Measurements from ENCODE around the gene SAT2.
A peak's percentile ranks its signal among the peaks of the same experiment; 100 is the strongest.

The SAT2 gene

DNA sequence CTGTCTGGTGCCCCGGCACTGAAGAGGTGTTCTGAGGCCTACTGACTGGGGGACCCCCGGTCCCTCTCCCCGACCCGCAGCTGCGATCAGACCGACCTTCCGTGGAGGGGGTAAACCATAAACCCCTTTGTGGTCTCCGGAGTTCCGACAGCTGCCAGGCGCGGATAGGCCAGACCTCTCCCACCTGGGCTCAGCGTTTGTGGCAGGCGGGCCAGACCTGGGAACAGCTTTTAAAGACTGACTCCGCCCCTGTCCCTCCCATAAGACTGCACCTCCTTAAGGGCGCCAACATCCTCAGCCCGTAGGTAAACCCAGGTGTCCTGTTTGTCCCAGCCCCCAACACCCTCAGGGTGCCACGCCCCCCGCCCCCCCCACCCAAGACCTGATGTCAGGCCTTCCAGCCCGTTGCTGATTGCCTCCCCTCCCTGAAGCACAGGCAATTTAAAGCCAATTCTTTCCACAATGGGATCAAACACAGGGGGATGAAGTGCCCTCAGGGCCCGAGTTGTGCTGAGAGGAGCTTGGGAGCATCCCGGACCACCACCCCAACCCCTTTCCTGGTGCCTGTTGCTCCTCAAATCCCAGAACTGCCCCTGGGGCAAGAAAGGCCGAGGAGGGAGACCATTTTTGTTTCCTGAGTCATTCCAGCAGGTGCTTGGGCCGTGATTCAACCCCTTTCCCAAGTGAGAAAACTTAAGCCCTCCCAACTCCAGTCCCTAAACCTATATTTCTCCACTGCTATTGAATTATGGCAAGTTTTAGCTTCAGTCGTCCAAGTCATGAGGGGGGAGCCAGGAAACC, 37.5 kb downstream of the SAT2 start, which contains the start of gene SOX15:
Gene SOX15, minus strand, starts transcription at position 204 of the 801 bp plus-strand sequence. CDS start 418 bp downstream, outside the sequence.
- peak; percentile 44 for DNase-seq

DNA sequence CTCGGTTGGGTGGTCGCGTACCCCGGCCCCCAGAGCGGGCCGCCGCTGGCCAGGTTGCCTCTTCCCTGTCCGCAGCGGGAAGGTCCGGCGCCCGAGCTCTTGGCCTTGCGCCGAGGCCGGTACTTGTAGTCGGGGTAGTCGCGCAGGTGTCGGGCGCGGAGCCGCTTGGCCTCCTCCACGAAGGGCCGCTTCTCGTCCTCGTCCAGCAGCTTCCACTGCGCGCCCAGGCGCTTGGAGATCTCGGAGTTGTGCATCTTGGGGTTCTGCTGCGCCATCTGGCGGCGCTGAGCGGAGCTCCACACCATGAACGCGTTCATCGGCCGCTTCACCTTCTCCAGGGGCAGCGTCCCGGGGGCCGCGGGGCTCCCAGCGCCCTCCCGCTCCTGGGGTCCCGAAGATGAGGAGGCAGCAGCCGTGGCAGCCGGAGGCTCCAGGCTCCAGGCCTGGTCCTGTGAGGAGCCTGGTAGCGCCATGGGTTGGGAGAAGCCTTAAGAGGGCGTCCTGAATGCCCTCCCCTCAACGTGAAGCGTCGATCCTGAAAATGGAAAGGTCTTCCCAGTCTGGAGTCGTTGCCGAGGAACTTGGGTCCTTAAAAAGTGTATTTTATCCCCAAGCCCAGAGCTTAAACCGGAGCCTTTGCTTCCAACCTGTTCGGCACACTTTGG, 38.3 kb downstream of the SAT2 start:
- DNase-seq = peak; percentile 88

DNA sequence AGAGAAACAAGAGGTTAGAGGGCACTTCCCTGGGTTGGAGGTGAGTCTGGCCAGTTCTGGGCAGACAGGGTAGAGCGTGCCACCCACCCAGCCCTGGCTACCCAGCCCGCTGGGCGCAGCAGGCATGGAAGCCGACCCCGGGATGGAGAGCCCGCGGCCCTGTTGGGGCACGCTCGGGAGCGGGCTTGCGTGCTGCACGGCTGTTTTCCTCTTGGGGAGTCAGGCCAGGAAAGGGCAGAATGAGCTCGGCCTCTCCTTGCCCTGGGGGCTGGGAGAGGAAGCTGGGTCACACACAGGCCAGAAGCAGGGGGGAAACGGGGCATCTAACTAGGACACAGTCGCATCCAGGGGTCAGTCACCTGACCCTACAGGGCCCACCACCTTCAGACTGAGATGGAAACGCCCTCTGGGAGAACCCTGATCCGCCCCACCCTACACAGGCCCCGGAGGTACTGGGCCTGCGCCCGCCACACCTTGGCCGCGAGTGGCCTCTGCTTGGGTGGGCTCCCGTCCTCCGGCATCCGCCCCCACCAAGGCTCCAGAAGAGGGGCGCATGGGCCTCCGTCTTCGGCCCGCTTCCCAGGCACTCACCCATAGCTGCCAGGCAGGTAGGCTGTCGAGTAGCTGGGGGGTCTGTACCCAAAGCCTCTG, 38.9 kb downstream of the SAT2 start:
- peak; percentile 29 for DNase-seq

DNA sequence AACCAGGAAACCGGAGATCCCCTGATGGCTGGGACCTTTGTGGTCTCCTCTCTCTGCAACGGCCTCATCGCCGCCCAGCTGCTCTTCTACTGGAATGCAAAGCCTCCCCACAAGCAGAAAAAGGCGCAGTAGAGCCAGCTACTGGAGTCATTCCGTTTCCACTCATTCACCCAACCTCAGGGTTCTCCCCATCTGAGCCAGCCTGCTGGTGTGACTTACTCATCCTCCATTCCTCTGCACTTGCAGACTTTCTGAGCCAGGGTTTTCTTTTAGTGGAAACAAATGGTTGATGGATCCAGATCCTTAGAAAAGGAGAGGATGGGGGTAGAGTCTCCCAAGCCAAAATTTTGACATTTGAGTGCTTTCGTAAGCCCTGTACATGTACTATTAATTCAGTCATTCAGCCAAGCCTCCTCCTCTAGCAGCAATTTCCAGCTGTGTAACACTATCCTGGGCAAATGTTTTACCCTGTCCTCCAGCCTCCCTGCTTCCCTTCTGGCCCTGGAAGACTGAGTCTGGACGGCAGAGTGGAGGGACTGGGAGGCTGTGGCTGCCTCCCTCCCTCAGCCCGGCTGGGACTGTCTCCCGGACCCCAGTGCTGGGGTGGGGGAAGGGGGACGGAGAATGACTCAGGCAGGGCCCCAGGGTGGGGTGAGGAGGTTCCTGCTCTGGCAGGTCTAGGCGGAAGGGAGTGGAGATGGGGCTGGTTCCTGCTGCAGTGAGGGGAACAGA, 40.0 kb downstream of the SAT2 start:
- DNase-seq = peak; percentile 51

DNA sequence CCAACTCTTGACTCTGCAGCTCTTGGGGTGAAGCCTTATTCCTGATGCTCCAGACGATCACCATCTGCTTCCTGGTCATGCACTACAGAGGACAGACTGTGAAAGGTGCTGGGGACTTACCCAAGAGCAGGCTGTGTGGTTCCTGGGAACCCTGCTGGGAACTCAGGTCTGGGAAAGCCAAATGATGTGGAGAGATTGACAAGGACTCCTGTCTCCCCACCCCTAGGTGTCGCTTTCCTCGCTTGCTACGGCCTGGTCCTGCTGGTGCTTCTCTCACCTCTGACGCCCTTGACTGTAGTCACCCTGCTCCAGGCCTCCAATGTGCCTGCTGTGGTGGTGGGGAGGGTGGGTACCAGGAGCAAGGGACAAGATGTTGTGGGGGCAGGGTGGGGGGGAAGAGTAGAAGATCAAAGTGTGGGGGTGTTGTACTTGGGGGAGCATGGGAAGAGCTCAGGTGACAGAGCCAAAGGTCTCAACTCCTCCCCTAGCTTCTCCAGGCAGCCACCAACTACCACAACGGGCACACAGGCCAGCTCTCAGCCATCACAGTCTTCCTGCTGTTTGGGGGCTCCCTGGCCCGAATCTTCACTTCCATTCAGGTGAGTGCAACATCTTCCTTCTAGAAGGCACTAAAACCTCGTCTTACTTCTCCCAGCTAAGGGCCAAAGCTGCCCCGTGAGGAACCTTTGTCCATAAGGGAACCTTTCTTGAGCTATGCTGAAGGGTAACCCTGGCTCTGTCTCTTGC, 40.8 kb downstream of the SAT2 start:
- DNase-seq = no peak

DNA sequence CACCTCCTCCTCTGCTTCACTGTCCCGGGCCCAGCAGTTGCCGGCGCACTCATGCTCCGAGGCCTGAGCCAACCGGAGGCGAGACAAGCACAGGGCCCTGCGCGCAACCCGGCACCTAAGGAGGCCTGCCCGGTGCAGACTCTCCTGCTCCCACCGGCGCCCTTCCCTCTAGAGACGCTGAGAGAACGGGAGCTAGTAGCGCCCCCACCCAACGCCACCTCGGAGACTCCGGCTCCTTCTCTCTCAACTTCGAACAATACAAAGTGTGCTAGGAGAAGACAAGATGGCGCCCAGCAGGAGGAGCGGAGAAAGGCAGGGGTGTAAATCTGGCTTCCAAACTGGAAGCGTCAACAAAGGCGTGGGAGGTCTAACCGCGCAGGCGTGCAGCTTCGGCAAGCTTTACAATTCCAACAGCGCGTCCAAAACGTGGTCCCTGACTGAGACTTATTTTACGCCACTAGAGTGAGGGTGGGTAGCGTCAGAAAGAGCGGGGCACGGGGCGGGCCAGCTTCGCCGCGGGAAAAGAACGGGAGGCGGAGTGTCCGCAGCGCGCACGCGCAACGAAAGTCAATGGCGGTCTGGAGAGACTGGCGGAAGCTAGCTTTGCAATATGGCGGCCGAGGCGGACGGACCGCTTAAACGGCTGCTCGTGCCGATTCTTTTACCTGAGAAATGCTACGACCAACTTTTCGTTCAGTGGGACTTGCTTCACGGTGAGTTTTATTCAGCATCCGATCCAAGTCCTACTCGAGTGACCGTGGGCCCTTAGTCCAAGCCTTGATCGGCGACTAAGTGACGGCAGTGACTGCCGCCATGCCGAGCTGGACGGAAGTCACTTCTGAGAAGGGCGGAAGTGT, 44.1 kb downstream of the SAT2 start, which contains the start of gene MPDU1:
Gene MPDU1, plus strand, starts transcription at position 600 of the 857 bp plus-strand sequence. Its CDS starts 11 bp downstream, at position 611.
- peak; percentile 99 for DNase-seq

DNA sequence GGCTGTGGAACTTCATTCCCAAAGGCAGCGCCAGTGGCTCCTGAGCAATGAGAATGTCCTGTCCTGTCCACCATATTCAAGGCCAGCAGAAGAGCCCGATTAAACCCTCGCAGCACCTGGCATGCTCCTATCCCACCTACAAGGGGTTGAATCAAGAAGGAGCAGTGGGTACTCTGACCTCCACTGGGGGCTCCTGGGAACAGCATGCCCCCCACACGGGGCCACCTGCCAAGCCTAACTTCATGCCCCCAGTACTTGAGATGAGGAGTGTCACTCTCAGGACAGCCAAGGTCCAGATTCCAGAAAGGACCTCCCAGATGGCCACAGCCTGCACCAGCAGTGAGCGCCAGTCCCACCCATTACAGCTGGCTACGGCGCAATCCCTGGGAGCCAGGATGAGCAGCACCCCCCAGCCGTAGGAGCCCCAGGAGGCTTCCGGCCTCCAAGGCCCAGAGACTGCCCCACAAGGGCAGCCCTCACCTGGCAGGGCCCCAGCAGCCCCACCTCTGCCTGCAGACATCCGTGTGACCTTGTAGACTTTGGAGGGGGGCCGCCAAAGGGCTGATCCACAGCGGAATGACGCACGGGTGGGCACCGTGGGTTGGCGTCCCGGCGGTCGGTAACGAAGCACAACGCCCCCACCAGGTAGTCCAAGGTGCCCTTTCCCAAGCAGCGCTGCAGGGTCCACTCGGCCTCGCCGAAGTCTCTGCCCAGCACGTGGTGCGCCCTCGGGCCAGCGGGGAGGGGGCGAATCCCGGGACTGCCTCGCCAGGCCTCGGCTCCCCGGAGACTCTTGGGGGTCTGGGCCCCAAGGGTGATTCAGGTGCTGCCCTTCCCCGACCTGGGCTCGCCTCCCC, 45.0 kb downstream of the SAT2 start:
- peak; percentile 44 for DNase-seq

DNA sequence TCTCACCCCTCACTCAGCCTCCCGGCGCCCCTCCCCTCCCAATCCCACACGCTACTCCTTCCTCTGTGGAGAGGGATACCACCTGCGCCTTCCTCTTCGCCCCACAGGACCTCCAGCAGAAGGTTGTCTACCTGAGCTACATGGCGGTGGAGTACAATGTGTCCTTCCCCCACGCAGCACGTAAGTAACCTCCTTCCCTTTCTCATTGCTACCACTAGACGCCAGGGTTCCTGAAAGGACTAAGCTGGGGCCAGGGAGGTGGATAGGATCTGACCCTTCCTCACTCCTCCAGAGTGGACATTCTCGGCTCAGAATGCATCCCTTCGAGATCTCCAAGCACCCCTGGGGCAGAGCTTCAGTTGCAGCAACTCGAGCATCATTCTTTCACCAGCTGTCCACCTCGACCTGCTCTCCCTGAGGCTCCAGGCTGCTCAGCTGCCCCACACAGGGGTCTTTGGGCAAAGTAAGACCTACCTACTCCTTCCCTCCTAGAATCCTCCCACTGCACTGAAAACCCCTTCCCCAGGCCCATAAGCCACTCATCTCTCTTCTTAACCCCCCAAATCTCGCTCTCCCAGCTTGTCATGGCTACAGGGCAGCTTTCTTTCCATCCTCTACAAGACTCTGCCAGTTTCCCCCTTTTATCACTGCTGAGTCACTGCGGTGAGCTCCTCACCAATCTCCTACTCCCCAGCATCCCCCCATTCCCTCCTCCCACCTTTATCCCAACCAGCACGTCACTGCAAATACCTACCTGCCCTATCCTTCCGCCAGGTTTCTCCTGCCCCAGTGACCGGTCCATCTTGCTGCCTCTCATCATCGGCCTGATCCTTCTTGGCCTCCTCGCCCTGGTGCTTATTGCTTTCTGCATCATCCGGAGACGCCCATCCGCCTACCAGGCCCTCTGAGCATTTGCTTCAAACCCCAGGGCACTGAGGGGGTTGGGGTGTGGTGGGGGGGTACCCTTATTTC, 46.7 kb downstream of the SAT2 start:
- peak; percentile 21 for DNase-seq

DNA sequence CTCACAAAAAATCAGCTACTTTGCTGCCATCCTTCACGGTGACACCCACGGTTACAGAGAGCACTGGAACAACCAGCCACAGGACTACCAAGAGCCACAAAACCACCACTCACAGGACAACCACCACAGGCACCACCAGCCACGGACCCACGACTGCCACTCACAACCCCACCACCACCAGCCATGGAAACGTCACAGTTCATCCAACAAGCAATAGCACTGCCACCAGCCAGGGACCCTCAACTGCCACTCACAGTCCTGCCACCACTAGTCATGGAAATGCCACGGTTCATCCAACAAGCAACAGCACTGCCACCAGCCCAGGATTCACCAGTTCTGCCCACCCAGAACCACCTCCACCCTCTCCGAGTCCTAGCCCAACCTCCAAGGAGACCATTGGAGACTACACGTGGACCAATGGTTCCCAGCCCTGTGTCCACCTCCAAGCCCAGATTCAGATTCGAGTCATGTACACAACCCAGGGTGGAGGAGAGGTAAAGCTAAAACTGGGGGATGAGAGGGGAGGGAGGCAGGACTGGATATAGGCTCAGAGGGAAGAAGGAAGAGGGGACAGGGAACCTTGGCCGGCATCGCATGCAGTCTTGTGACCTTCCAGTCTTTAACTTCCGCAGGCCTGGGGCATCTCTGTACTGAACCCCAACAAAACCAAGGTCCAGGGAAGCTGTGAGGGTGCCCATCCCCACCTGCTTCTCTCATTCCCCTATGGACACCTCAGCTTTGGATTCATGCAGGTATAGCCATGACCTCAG, 47.6 kb downstream of the SAT2 start:
- DNase-seq = peak; percentile 22

DNA sequence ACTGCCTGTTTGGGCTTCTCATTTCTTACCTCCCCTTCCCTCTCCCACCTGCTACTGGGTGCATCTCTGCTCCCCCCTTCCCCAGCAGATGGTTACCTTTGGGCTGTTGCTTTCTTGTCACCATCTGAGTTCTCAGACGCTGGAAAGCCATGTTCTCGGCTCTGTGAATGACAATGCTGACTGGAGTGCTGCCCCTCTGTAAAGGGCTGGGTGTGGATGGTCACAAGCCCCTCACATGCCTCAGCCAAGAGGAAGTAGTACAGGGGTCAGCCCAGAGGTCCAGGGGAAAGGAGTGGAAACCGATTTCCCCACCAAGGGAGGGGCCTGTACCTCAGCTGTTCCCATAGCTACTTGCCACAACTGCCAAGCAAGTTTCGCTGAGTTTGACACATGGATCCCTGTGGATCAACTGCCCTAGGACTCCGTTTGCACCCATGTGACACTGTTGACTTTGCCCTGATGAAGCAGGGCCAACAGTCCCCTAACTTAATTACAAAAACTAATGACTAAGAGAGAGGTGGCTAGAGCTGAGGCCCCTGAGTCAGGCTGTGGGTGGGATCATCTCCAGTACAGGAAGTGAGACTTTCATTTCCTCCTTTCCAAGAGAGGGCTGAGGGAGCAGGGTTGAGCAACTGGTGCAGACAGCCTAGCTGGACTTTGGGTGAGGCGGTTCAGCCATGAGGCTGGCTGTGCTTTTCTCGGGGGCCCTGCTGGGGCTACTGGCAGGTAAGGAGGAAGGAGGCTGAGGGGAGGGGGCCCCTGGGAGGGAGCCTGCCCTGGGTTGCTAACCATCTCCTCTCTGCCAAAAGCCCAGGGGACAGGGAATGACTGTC, 48.4 kb downstream of the SAT2 start, which contains the start of gene CD68:
Gene CD68, plus strand, starts transcription at position 638 of the 833 bp plus-strand sequence. Its CDS starts 40 bp downstream, at position 678.
- peak; percentile 68 for DNase-seq

DNA sequence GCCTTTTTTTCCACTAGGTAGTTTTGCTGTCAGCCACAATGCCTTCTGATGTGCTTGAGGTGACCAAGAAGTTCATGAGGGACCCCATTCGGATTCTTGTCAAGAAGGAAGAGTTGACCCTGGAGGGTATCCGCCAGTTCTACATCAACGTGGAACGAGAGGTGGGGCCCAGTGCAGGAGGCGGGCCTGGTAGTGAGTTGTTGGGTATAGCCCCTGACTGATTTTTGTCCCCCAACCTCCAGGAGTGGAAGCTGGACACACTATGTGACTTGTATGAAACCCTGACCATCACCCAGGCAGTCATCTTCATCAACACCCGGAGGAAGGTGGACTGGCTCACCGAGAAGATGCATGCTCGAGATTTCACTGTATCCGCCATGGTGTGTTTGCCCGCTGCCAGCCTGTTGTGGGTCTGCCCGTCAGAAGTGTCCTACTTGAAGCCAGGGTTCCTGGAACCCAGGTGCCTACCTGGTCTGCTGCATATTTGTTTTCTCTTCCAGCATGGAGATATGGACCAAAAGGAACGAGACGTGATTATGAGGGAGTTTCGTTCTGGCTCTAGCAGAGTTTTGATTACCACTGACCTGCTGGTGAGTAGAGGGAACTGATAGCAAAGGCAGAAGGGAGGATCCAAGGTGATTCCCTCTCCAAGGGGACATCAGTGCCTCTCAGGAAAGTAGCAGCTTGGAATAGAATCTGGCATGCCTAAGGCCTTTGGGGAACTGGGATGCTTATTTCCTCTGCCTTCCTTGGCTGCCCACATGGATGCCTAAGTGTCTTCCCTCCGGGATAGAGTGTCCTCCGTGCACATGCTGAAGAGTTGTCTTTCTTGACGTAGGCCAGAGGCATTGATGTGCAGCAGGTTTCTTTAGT, 50.1 kb downstream of the SAT2 start:
- no peak for DNase-seq

DNA sequence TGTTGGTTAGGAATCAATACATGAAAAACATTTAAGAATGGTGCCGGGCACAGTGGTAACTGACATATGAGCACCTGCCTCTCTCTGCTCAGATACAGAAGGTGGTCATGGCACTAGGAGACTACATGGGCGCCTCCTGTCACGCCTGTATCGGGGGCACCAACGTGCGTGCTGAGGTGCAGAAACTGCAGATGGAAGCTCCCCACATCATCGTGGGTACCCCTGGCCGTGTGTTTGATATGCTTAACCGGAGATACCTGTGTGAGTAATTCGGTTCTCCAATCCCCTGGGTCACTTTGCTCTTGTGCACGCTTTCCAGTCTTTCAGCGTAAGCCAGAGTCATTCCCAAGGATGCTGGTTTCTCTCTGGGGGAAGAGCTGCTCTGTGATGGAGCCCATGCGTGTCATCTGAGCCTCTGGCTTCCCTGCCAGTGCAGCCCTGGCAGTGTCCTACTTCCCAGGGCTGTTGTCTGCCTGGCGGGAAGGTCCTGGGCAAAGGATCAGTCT, 51.1 kb downstream of the SAT2 start:
- no peak for DNase-seq
